B cell (primary cell): Measurements from ENCODE around the gene BRDT. TPM values are rescaled to one million over a fixed set of nuclear protein-coding genes. Genes with fewer than 3 reads are reported as not detected.

ENCODE experiments used
- ATAC-seq: fragments of 200-7000 bp; cut with Tn5 transposase; one replicate; pipeline ENCODE4 v1.10.0; 2021; ENCODE audit warnings: low read depth, mild to moderate bottlenecking, moderate number of reproducible peaks, moderate library complexity
- CTCF ChIA-PET: fragments of 350-600 bp; sonication (Branson Sonifier 250); formaldehyde crosslinking; loops from one replicate; lab custom pipeline; 2021; ENCODE audit warnings: antibody characterized with exemption, inconsistent platforms; lab: Charles Lee
- POLR2A ChIA-PET: fragments of 350-600 bp; sonication (Branson Sonifier 250); formaldehyde crosslinking; loops from one replicate; lab custom pipeline; 2021; ENCODE audit warnings: antibody characterized with exemption; lab: Charles Lee
- DNase-seq: peaks from one replicate; pipeline ENCODE4 v3.0.0; 2013
- H2AFZ ChIP-seq: 2 replicates; pipeline ENCODE4 v1.6.1; 2012; ENCODE audit warnings: mild to moderate bottlenecking, low read depth, low read length; ENCODE audit not compliant: insufficient read depth, poor library complexity, severe bottlenecking
- H3K27ac ChIP-seq, 2 donors: 1 replicate in 1 of 2; 2 replicates in 1 of 2; pipeline ENCODE4 v1.5.1; 2012 to 2013; ENCODE audit warnings: low read length in 2 of 2, mild to moderate bottlenecking in 2 of 2, moderate library complexity in 1 of 2
- H3K27me3 ChIP-seq, 4 experiments: fragments of 200-600 bp in 1 of 4; sonication (generic) in 1 of 4; replicated peaks in 1 of 4; 1 replicate in 2 of 4; 2 replicates in 2 of 4; pipeline versions ENCODE4 v1.6.1 to v1.7.0; 2013 to 2016; ENCODE audit warnings: low read length in 3 of 4, mild to moderate bottlenecking in 2 of 4, mixed read lengths in 1 of 4, moderate library complexity in 1 of 4; ENCODE audit not compliant: insufficient read depth in 4 of 4, control insufficient read depth in 3 of 4; ENCODE audit errors: control extremely low read depth in 1 of 4
- H3K36me3 ChIP-seq, 2 experiments: replicated peaks in 1 of 2; 1 replicate in 1 of 2; 2 replicates in 1 of 2; pipeline versions ENCODE4 v1.6.1 to v1.7.1; 2013; ENCODE audit warnings: low read length in 1 of 2; ENCODE audit not compliant: insufficient read depth in 2 of 2, control insufficient read depth in 1 of 2; ENCODE audit errors: control extremely low read depth in 1 of 2, extremely low read depth in 1 of 2
- H3K4me1 ChIP-seq, 2 donors: fragments of 200-600 bp in 1 of 2; sonication (generic) in 1 of 2; 1 replicate in 1 of 2; 2 replicates in 1 of 2; pipeline versions ENCODE4 v1.5.1 to v1.6.1; 2013 to 2017; ENCODE audit warnings: low read length in 2 of 2; ENCODE audit not compliant: control insufficient read depth in 2 of 2, insufficient read depth in 2 of 2
- H3K4me2 ChIP-seq: replicated peaks from 2 replicates; pipeline ENCODE3; 2012; ENCODE audit warnings: mild to moderate bottlenecking, low read depth, low read length; ENCODE audit not compliant: poor library complexity, severe bottlenecking
- H3K4me3 ChIP-seq, 5 experiments: fragments of 200-600 bp in 1 of 5; sonication (generic) in 1 of 5; 1 replicate in 3 of 5; 2 replicates in 2 of 5; pipeline versions ENCODE4 v1.5.1 to v1.7.0; 2011 to 2016; ENCODE audit warnings: low read length in 4 of 5, mild to moderate bottlenecking in 4 of 5, low read depth in 2 of 5, control low read depth in 1 of 5, moderate library complexity in 1 of 5; ENCODE audit not compliant: insufficient read depth in 1 of 5; ENCODE audit errors: control extremely low read depth in 1 of 5, extremely low read depth in 1 of 5
- H3K79me2 ChIP-seq: fragments of 200-600 bp; sonication (generic); one replicate; pipeline ENCODE4 v1.6.0; 2016; ENCODE audit warnings: low read length; ENCODE audit not compliant: control insufficient read depth, insufficient read depth
- H3K9ac ChIP-seq: fragments of 200-600 bp; sonication (generic); 2 replicates; pipeline ENCODE4 v1.6.1; 2017; ENCODE audit warnings: mild to moderate bottlenecking, low read length, moderate library complexity
- H3K9me3 ChIP-seq, 3 donors: one replicate each; pipeline versions ENCODE4 v1.6.1 to v1.7.1; 2013; ENCODE audit warnings: low read length in 2 of 3; ENCODE audit not compliant: control insufficient read depth in 2 of 3, insufficient read depth in 1 of 3; ENCODE audit errors: control extremely low read depth in 1 of 3
- H4K20me1 ChIP-seq: 2 replicates; pipeline ENCODE4 v1.6.0; 2012; ENCODE audit warnings: mild to moderate bottlenecking, low read length; ENCODE audit not compliant: insufficient read depth, control insufficient read depth, poor library complexity, severe bottlenecking
- H3K27ac Mint-ChIP-seq: one replicate; pipeline ENCODE4 v1.8.0; 2021; ENCODE audit warnings: mixed read lengths
- H3K27me3 Mint-ChIP-seq: one replicate; pipeline ENCODE4 v1.8.0; 2021; ENCODE audit warnings: mixed read lengths
- H3K4me1 Mint-ChIP-seq: one replicate; pipeline ENCODE4 v1.8.0; 2021; ENCODE audit warnings: mixed read lengths
- H3K4me3 Mint-ChIP-seq: one replicate; pipeline ENCODE4 v1.8.0; 2021; ENCODE audit warnings: mixed read lengths
- H3K9me3 Mint-ChIP-seq: one replicate; pipeline ENCODE4 v1.8.0; 2022; ENCODE audit warnings: mixed read lengths; ENCODE audit not compliant: insufficient read depth
- EZH2 ChIP-seq: IDR thresholded peaks from 2 replicates; pipeline ENCODE4 v1.6.1; 2012; ENCODE audit warnings: borderline replicate concordance, low read depth, mild to moderate bottlenecking, moderate library complexity, low read length; ENCODE audit not compliant: insufficient read depth, poor library complexity, severe bottlenecking
- WGBS: methylation state at CpG from one replicate; pipeline ENCODE4 v1.1.5; 2013; ENCODE audit warnings: missing lambda C conversion rate; ENCODE audit not compliant: insufficient coverage; 5-methylcytosine and 5-hydroxymethylcytosine counted together
- intact Hi-C: fragments of 100-400 bp; cut with micrococcal nuclease; formaldehyde crosslinking; loops from one replicate; pipeline ENCODE4 v1.10.0; 2022
- polyA plus RNA-seq: library from polyadenylated mRNA; depleted of rRNA; stranded (reverse); fragments of >200 nt; gene quantifications from 2 replicates; pipeline ENCODE4 v1.2.3, GENCODE V29; 2012
- total RNA-seq, 2 donors: library from RNA; stranded (reverse); fragments of 120-200 nt in 1 of 2; gene quantifications; 1 replicate in 1 of 2; 2 replicates in 1 of 2; pipeline versions ENCODE4 v1.2.3 to v1.2.4, GENCODE V29; 2013 to 2022
- TF ChIP-seq, protein P1 (sequence below): fragments of 200-600 bp; IDR thresholded peaks from one replicate; pipeline ENCODE4 v1.8.0; 2022; ENCODE audit warnings: antibody characterized with exemption, mild to moderate bottlenecking

Gene BRDT
- total and polyA plus RNA-seq, 2 donors (not counting 1 experiment from before 2014, with no cell fraction given) = not detected

DNA sequence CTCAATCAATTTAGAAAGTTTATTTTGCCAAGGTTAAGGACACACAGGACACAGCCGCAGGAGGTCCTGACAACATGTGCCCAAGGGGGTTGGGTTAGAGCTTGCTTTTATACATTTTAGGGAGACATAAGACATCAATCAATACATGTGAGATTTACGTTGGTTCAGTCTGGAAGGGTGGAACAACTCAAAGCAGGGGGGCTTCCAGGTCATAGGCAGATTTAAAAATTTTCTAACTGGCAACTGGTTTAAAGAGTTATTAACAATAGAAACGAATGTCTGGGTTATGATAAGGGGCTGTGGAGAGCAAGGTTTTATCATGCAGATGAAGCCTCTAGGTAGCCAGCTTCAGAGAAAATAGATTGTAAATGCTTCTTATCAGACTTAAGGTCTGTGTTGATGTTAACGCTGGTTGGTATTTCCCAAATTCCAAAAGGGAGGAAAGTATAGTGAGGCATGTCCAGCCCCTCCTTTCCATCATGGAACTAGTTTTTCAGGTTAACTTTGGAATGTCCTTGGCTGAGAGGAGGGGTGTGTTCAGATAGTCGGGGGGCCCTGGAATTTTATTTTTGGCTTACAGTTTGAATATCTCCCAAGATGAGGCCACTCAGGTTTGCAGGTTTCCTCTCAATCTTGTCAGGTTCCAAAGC is 32.3 kb upstream of the BRDT start:
- no peak for ATAC-seq
- ChIA-PET POLR2A (no interaction called here), CTCF (interaction anchor here (1.6 kb wide), 1 partner anchor 11 kb away, joined by 5 read pairs; no protein-coding TSS in a partner anchor)
- TF ChIP-seq, protein P1, sequence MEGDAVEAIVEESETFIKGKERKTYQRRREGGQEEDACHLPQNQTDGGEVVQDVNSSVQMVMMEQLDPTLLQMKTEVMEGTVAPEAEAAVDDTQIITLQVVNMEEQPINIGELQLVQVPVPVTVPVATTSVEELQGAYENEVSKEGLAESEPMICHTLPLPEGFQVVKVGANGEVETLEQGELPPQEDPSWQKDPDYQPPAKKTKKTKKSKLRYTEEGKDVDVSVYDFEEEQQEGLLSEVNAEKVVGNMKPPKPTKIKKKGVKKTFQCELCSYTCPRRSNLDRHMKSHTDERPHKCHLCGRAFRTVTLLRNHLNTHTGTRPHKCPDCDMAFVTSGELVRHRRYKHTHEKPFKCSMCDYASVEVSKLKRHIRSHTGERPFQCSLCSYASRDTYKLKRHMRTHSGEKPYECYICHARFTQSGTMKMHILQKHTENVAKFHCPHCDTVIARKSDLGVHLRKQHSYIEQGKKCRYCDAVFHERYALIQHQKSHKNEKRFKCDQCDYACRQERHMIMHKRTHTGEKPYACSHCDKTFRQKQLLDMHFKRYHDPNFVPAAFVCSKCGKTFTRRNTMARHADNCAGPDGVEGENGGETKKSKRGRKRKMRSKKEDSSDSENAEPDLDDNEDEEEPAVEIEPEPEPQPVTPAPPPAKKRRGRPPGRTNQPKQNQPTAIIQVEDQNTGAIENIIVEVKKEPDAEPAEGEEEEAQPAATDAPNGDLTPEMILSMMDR = no peak
- no peak for TF ChIP-seq EZH2
- no peaks in the 10 kb centered on the region for H3K4me1 Mint-ChIP-seq
- no peak for DNase-seq
- Histone ChIP-seq H3K4me1 (no peaks in the 10 kb centered on the region), H3K4me2 (no peak overlapping the region), H3K79me2 (no peaks in the 10 kb centered on the region), H3K4me3 (no peak overlapping the region), H3K36me3 (no peaks in the 10 kb centered on the region), H3K27me3 (no peaks in the 10 kb centered on the region), H3K9ac (no peak overlapping the region), H4K20me1 (no peaks in the 10 kb centered on the region), H2AFZ (no peak overlapping the region), H3K9me3 (no peaks in the 10 kb centered on the region), H3K27ac (no peak overlapping the region)
- intact Hi-C loops = no loop called here
- 94% methylated on average over 2 of the region's 5 CpGs for WGBS
- no peak overlapping the region for H3K4me3 Mint-ChIP-seq
- H3K9me3 Mint-ChIP-seq = no peaks in the 10 kb centered on the region
- H3K27me3 Mint-ChIP-seq = no peaks in the 10 kb centered on the region
- H3K27ac Mint-ChIP-seq = no peak overlapping the region

DNA sequence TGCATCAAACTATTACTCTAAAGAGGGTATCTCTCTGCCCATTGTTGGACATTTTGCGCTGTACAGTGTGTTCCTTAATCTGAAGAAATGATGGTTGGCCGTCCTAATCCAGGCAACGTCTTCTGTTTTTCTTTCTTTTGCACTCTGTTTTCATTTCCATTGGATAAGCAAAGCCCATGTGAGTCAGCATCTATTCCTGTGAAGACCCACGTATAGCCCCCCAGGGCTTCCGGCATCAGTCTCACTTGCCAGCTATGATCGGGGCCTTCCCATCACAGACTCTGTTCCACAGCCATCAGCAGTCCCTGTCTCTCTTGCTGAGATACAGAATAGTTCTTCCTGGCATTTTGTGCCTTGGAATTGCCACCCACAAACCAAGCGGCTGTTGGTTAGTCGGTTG is 29.2 kb upstream of the BRDT start:
- POLR2A ChIA-PET = no interaction called here
- ATAC-seq (no peak), DNase-seq (no peak)
- no peak overlapping the region for H3K27ac Mint-ChIP-seq
- CTCF ChIA-PET = no interaction called here
- no peak overlapping the region for H3K4me3 Mint-ChIP-seq
- intact Hi-C loops = no loop called here
- TF ChIP-seq EZH2 = no peak
- TF ChIP-seq, protein P1 = no peak
- Histone ChIP-seq H3K27ac (no peak overlapping the region), H3K79me2 (no peaks in the 10 kb centered on the region), H3K4me3 (no peak overlapping the region), H3K27me3 (no peaks in the 10 kb centered on the region), H3K36me3 (no peaks in the 10 kb centered on the region), H3K4me2 (no peak overlapping the region), H3K4me1 (no peaks in the 10 kb centered on the region), H2AFZ (no peak overlapping the region), H4K20me1 (no peaks in the 10 kb centered on the region), H3K9ac (no peak overlapping the region), H3K9me3 (no peaks in the 10 kb centered on the region)
- no peaks in the 10 kb centered on the region for H3K4me1 Mint-ChIP-seq
- H3K9me3 Mint-ChIP-seq = no peaks in the 10 kb centered on the region
- peaks cover 3% of the 10 kb centered on the region for H3K27me3 Mint-ChIP-seq
- 99% methylated on average over 7 of the region's 8 CpGs for WGBS
